ENCODE results near the gene PIK3R4. TPM values are rescaled to one million over a fixed set of nuclear protein-coding genes. Genes with fewer than 3 reads are reported as not detected.

PIK3R4 gene
- total and polyA plus RNA-seq, 5 donors from 2014 or later: 18.1 to 30.1 (median 20.2) TPM

GRCh38 chr3:130758624-130759369, 12.2 kb upstream of the PIK3R4 start:
- Histone ChIP-seq H3K4me3 (ENCODE audit: low read depth, low read length) (no peak overlapping the region), H3K27me3 (ENCODE audit: control insufficient read depth, insufficient read depth, low read length) (peaks cover 7% of the 10 kb centered on the region), H3K27ac (ENCODE audit: insufficient read depth, low read length, poor library complexity, severe bottlenecking) (no peak overlapping the region), H3K4me1 (ENCODE audit: control insufficient read depth, insufficient read depth, low read length, poor library complexity, severe bottlenecking) (no peaks in the 10 kb centered on the region), H3K36me3 (ENCODE audit: control insufficient read depth, insufficient read depth, low read length) (no peaks in the 10 kb centered on the region), H3K9me3 (ENCODE audit: control insufficient read depth in 2 of 2, low read length in 2 of 2) (no peaks in the 10 kb centered on the region)
- DNase-seq: no peak
- peaks cover 8% of the 10 kb centered on the region for H3K27me3 Mint-ChIP-seq
- no peak for ATAC-seq (ENCODE audit: low read depth in 2 of 2)
- no peaks in the 10 kb centered on the region for H3K36me3 Mint-ChIP-seq
- no peaks in the 10 kb centered on the region for H3K9me3 Mint-ChIP-seq
- H3K27ac Mint-ChIP-seq: no peak overlapping the region
- H3K4me1 Mint-ChIP-seq: peaks cover 0 to 7% (median 2%) of the 10 kb centered on the region in 4 donors
- H3K4me3 Mint-ChIP-seq: no peak overlapping the region

GRCh38 chr3:130757611-130758150, 11.1 kb upstream of the PIK3R4 start:
- ATAC-seq (ENCODE audit: low read depth in 2 of 2): no peak
- Mint-ChIP-seq H3K27me3 (peaks cover 8% of the 10 kb centered on the region), H3K4me3 (no peak overlapping the region), H3K36me3 (no peaks in the 10 kb centered on the region), H3K9me3 (no peaks in the 10 kb centered on the region), H3K4me1 (peaks cover 0 to 7% (median 2%) of the 10 kb centered on the region in 4 donors), H3K27ac (no peak overlapping the region)
- DNase-seq: no peak
- Histone ChIP-seq H3K9me3 (ENCODE audit: control insufficient read depth in 2 of 2, low read length in 2 of 2) (no peaks in the 10 kb centered on the region), H3K4me1 (ENCODE audit: control insufficient read depth, insufficient read depth, low read length, poor library complexity, severe bottlenecking) (no peaks in the 10 kb centered on the region), H3K4me3 (ENCODE audit: low read depth, low read length) (no peak overlapping the region), H3K27ac (ENCODE audit: insufficient read depth, low read length, poor library complexity, severe bottlenecking) (no peak overlapping the region), H3K36me3 (ENCODE audit: control insufficient read depth, insufficient read depth, low read length) (no peaks in the 10 kb centered on the region), H3K27me3 (ENCODE audit: control insufficient read depth, insufficient read depth, low read length) (peaks cover 4% of the 10 kb centered on the region)

DNA sequence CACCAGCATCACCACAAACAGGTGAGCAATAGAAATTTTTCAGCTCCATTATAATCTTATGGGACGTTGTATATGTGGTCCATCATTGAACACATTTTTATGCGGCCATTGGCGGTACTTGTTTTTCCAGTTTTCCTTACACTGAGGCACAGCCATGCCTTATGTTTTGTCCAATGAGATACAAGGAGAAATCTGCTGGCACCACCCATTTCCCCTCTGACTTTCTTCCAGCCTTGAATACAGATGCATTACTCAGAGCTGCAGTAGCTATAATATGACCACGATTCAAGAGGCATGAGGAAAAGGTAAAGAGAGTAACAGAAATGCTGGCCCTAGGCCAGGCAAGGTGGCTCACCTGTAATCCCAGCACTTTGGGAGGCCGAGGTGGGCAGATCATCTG, 9.0 kb upstream of the PIK3R4 start:
- Mint-ChIP-seq H3K27ac (no peak overlapping the region), H3K27me3 (peaks cover 8% of the 10 kb centered on the region), H3K36me3 (no peaks in the 10 kb centered on the region), H3K4me1 (peaks cover 0 to 7% (median 2%) of the 10 kb centered on the region in 4 donors), H3K4me3 (no peak overlapping the region), H3K9me3 (no peaks in the 10 kb centered on the region)
- H3K9me3 ChIP-seq (ENCODE audit: control insufficient read depth in 2 of 2, low read length in 2 of 2): no peaks in the 10 kb centered on the region
- ATAC-seq (ENCODE audit: low read depth in 2 of 2) (no peak), DNase-seq (no peak)
- H3K36me3 ChIP-seq (ENCODE audit: control insufficient read depth, insufficient read depth, low read length): no peaks in the 10 kb centered on the region
- no peak overlapping the region for H3K27ac ChIP-seq (ENCODE audit: insufficient read depth, low read length, poor library complexity, severe bottlenecking)
- peaks cover 3% of the 10 kb centered on the region for H3K27me3 ChIP-seq (ENCODE audit: control insufficient read depth, insufficient read depth, low read length)
- no peaks in the 10 kb centered on the region for H3K4me1 ChIP-seq (ENCODE audit: control insufficient read depth, insufficient read depth, low read length, poor library complexity, severe bottlenecking)
- no peak overlapping the region for H3K4me3 ChIP-seq (ENCODE audit: low read depth, low read length)

DNA sequence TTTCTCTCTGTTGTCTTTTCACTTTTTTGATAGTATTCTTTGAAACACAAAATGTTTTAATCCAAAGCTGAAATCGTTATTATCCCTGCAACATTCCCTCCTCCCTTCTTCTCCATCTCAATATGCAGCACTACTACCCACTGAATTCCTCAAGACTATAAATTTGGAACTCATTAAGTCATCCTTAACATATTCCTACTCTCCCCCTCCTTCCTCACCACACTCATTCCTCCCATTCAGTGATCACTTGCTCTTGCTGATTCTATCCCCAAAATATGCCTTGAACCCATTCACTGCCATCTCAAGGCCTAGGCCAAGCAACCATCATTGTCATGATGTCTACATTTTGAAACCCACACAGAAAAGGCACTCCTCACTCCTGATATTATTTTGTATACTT, 2.4 kb upstream of the PIK3R4 start:
- Histone ChIP-seq H3K4me3 (ENCODE audit: low read depth, low read length) (no peak overlapping the region), H3K4me1 (ENCODE audit: control insufficient read depth, insufficient read depth, low read length, poor library complexity, severe bottlenecking) (peaks cover 23% of the 10 kb centered on the region), H3K27me3 (ENCODE audit: control insufficient read depth, insufficient read depth, low read length) (no peaks in the 10 kb centered on the region), H3K27ac (ENCODE audit: insufficient read depth, low read length, poor library complexity, severe bottlenecking) (no peak overlapping the region), H3K9me3 (ENCODE audit: control insufficient read depth in 2 of 2, low read length in 2 of 2) (no peaks in the 10 kb centered on the region), H3K36me3 (ENCODE audit: control insufficient read depth, insufficient read depth, low read length) (peaks cover 6% of the 10 kb centered on the region)
- Mint-ChIP-seq H3K4me3 (no peak overlapping the region), H3K9me3 (peaks cover 0 to 3% (median 0%) of the 10 kb centered on the region in 7 donors), H3K27ac (no peak overlapping the region), H3K4me1 (peaks cover 5 to 36% (median 23%) of the 10 kb centered on the region in 4 donors), H3K27me3 (peaks cover 9% of the 10 kb centered on the region), H3K36me3 (peaks cover 5% of the 10 kb centered on the region)
- ATAC-seq (ENCODE audit: low read depth in 2 of 2) (no peak), DNase-seq (no peak)

DNA sequence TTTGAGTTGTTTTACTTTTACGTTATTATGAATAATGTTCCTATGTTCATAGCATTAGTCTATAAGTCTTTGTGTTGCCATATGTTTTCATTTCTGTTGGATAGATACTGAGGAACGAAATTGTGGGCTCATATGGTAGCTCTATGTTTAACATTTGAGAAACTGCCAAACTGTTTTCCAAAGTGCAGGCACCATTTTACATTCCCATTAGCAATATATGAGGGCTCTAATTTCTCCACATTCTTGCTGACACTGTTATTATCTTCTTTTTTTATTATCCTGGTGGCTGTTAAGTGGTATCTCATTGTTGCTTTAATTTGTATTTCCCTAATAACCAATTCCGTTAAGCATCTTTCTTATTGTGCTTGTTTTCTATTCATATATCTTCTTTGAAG, 1.8 kb upstream of the PIK3R4 start:
- DNase-seq (no peak), ATAC-seq (ENCODE audit: low read depth in 2 of 2) (no peak)
- H3K27me3 Mint-ChIP-seq: peaks cover 9% of the 10 kb centered on the region
- no peak overlapping the region for H3K27ac ChIP-seq (ENCODE audit: insufficient read depth, low read length, poor library complexity, severe bottlenecking)
- no peaks in the 10 kb centered on the region for H3K27me3 ChIP-seq (ENCODE audit: control insufficient read depth, insufficient read depth, low read length)
- peaks cover 8% of the 10 kb centered on the region for H3K36me3 Mint-ChIP-seq
- peaks cover 7% of the 10 kb centered on the region for H3K36me3 ChIP-seq (ENCODE audit: control insufficient read depth, insufficient read depth, low read length)
- H3K4me1 ChIP-seq (ENCODE audit: control insufficient read depth, insufficient read depth, low read length, poor library complexity, severe bottlenecking): peaks cover 25% of the 10 kb centered on the region
- peak overlapping the region; percentile 66 for H3K4me3 ChIP-seq (ENCODE audit: low read depth, low read length)
- no peaks in the 10 kb centered on the region for H3K9me3 ChIP-seq (ENCODE audit: control insufficient read depth in 2 of 2, low read length in 2 of 2)
- H3K4me3 Mint-ChIP-seq: peak overlapping the region in 2 of 4 donors; percentile 90 to 92
- peaks cover 10 to 41% (median 28%) of the 10 kb centered on the region in 4 donors for H3K4me1 Mint-ChIP-seq
- peaks cover 0 to 3% (median 0%) of the 10 kb centered on the region in 7 donors for H3K9me3 Mint-ChIP-seq
- peak overlapping the region; percentile 17 to 96 (median 79) for H3K27ac Mint-ChIP-seq

DNA sequence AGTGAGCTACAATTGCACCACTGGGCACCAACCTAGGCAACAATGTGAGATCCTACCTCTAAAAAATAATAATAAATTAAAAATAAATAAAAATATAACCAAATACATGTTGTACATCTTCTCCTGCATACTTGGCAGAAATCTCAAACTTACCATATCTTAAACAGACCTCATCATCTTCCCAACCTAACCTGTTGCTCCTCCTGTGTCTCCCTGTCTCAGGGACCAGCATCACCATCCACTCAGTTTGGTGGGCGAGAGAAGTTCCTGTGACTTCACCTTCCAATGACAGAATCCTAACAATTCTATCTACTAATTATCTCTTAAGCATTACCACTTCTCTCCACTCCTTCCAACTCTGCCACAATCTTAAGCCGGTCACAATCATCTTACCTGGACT, 3.3 kb downstream of the PIK3R4 start:
- Histone ChIP-seq H3K27me3 (ENCODE audit: control insufficient read depth, insufficient read depth, low read length) (no peaks in the 10 kb centered on the region), H3K4me3 (ENCODE audit: low read depth, low read length) (peak overlapping the region; percentile 37), H3K27ac (ENCODE audit: insufficient read depth, low read length, poor library complexity, severe bottlenecking) (no peak overlapping the region), H3K4me1 (ENCODE audit: control insufficient read depth, insufficient read depth, low read length, poor library complexity, severe bottlenecking) (peaks cover 50% of the 10 kb centered on the region), H3K9me3 (ENCODE audit: control insufficient read depth in 2 of 2, low read length in 2 of 2) (no peaks in the 10 kb centered on the region), H3K36me3 (ENCODE audit: control insufficient read depth, insufficient read depth, low read length) (peaks cover 7% of the 10 kb centered on the region)
- H3K9me3 Mint-ChIP-seq: peaks cover 0 to 3% (median 0%) of the 10 kb centered on the region in 7 donors
- H3K27me3 Mint-ChIP-seq: peaks cover 6% of the 10 kb centered on the region
- ATAC-seq (ENCODE audit: low read depth in 2 of 2): no peak
- peaks cover 46% of the 10 kb centered on the region for H3K36me3 Mint-ChIP-seq
- peak overlapping the region in 3 of 4 donors; percentile 47 to 91 (median 71) for H3K4me3 Mint-ChIP-seq
- no peak for DNase-seq
- H3K27ac Mint-ChIP-seq: peak overlapping the region in 2 of 3 donors; percentile 48 to 65
- peaks cover 28 to 82% (median 63%) of the 10 kb centered on the region in 4 donors for H3K4me1 Mint-ChIP-seq

- Mint-ChIP-seq H3K36me3 (peaks cover 55% of the 10 kb centered on the region), H3K9me3 (peaks cover 0 to 3% (median 0%) of the 10 kb centered on the region in 7 donors), H3K27me3 (no peaks in the 10 kb centered on the region), H3K4me1 (peaks cover 30 to 88% (median 69%) of the 10 kb centered on the region in 4 donors), H3K27ac (peak overlapping the region in 1 of 3 donors; percentile 32), H3K4me3 (peak overlapping the region in 3 of 4 donors; percentile 51 to 64 (median 61))
- no peak for ATAC-seq (ENCODE audit: low read depth in 2 of 2)
- Histone ChIP-seq H3K4me1 (ENCODE audit: control insufficient read depth, insufficient read depth, low read length, poor library complexity, severe bottlenecking) (peaks cover 50% of the 10 kb centered on the region), H3K27me3 (ENCODE audit: control insufficient read depth, insufficient read depth, low read length) (no peaks in the 10 kb centered on the region), H3K36me3 (ENCODE audit: control insufficient read depth, insufficient read depth, low read length) (peaks cover 7% of the 10 kb centered on the region), H3K9me3 (ENCODE audit: control insufficient read depth in 2 of 2, low read length in 2 of 2) (no peaks in the 10 kb centered on the region), H3K4me3 (ENCODE audit: low read depth, low read length) (peak overlapping the region; percentile 33), H3K27ac (ENCODE audit: insufficient read depth, low read length, poor library complexity, severe bottlenecking) (no peak overlapping the region)
- no peak for DNase-seq
Observed at GRCh38 chr3:130741946-130742610, 4.6 kb downstream of the PIK3R4 start.

Measured in CD4-positive, CD25-positive, alpha-beta regulatory T cell (primary cell).